GM21737 (cell line): ENCODE data around the gene KIAA0753.
"Not testable (repeated sequence)": the region's sequence is repeated elsewhere in the genome, so short reads cannot be mapped to it uniquely, and the experiment has no call there.

Source experiments
- ATAC-seq: cut with Tn5 transposase; IDR thresholded peaks from one replicate; pipeline ENCODE4 v1.9.1; 2021; ENCODE audit warnings: mild to moderate bottlenecking, moderate library complexity; ENCODE audit not compliant: unreplicated experiment

KIAA0753 gene

GRCh38 chr17:6599364-6599763 is 41.1 kb downstream of the KIAA0753 start:
- ATAC-seq, result no peak

GRCh38 chr17:6597727-6598126 is 42.8 kb downstream of the KIAA0753 start:
- ATAC-seq, result no peak

GRCh38 chr17:6596941-6597340 is 43.6 kb downstream of the KIAA0753 start:
- no peak for ATAC-seq

GRCh38 chr17:6596511-6596910 is 44.0 kb downstream of the KIAA0753 start:
- ATAC-seq, result no peak

- ATAC-seq, result no peak
Measured at GRCh38 chr17:6596081-6596480, 44.4 kb downstream of the KIAA0753 start.

- ATAC-seq, result not testable (repeated sequence)
Measured at GRCh38 chr17:6593371-6593770, 47.1 kb downstream of the KIAA0753 start.

- ATAC-seq, result no peak
Measured at GRCh38 chr17:6592173-6592572, 48.3 kb downstream of the KIAA0753 start.

GRCh38 chr17:6591599-6592158 is 48.8 kb downstream of the KIAA0753 start:
- ATAC-seq, result no peak

GRCh38 chr17:6589266-6589946 is 51.1 kb downstream of the KIAA0753 start:
- no peak for ATAC-seq

GRCh38 chr17:6588165-6588564 is 52.3 kb downstream of the KIAA0753 start:
- ATAC-seq, result no peak

GRCh38 chr17:6587310-6587709 is 53.2 kb downstream of the KIAA0753 start:
- no peak for ATAC-seq

GRCh38 chr17:6583411-6583810 is 57.1 kb downstream of the KIAA0753 start:
- ATAC-seq, result no peak

- ATAC-seq, result no peak
Measured at GRCh38 chr17:6580625-6581024, 59.9 kb downstream of the KIAA0753 start.

- no peak for ATAC-seq
Measured at GRCh38 chr17:6578491-6578890, 62.0 kb downstream of the KIAA0753 start.

GRCh38 chr17:6577686-6578263 is 62.7 kb downstream of the KIAA0753 start:
- no peak for ATAC-seq

- ATAC-seq, result no peak
Measured at GRCh38 chr17:6576038-6576785, 64.3 kb downstream of the KIAA0753 start.

- ATAC-seq, result no peak
Measured at GRCh38 chr17:6575596-6575988, 64.9 kb downstream of the KIAA0753 start.

- no peak for ATAC-seq
Measured at GRCh38 chr17:6574687-6575595, 65.6 kb downstream of the KIAA0753 start.

- ATAC-seq, result no peak
Measured at GRCh38 chr17:6573982-6574686, 66.4 kb downstream of the KIAA0753 start.

- ATAC-seq, result not testable (repeated sequence)
Measured at GRCh38 chr17:6573495-6573894, 67.0 kb downstream of the KIAA0753 start.
